Measurements from ENCODE around the gene DGKI. TPM values are rescaled to one million over a fixed set of nuclear protein-coding genes. Genes with fewer than 3 reads are reported as not detected.

Gene DGKI
- total RNA-seq, 1 donor from 2014 or later: 1.3 TPM

- intact Hi-C loops (cut with micrococcal nuclease): no loop called here
- no peaks in the 10 kb centered on the region for H3K4me1 ChIP-seq
- no peaks in the 10 kb centered on the region for H3K27me3 ChIP-seq (ENCODE audit: low read depth)
- H3K36me3 ChIP-seq: no peaks in the 10 kb centered on the region
- no peak overlapping the region for H3K4me3 ChIP-seq
- H3K9me3 ChIP-seq (replicated peaks): peaks cover 5% of the 10 kb centered on the region
- no peak overlapping the region for H3K27ac ChIP-seq (replicated peaks)
- no peak for DNase-seq
- no peak for TF ChIP-seq CTCF (IDR thresholded peaks at IDR 0.05; ENCODE audit: borderline replicate concordance)
Measured at GRCh38 chr7:137798073-137798763, 48.6 kb downstream of the DGKI start.

GRCh38 chr7:137795211-137795610 is 51.6 kb downstream of the DGKI start:
- intact Hi-C loops (cut with micrococcal nuclease): no loop called here
- Histone ChIP-seq H3K9me3 (replicated peaks) (peaks cover 5% of the 10 kb centered on the region), H3K36me3 (no peaks in the 10 kb centered on the region), H3K27me3 (ENCODE audit: low read depth) (no peaks in the 10 kb centered on the region), H3K27ac (replicated peaks) (no peak overlapping the region), H3K4me3 (no peak overlapping the region), H3K4me1 (no peaks in the 10 kb centered on the region)
- no peak for DNase-seq
- no peak for TF ChIP-seq CTCF (IDR thresholded peaks at IDR 0.05; ENCODE audit: borderline replicate concordance)

- TF ChIP-seq CTCF (IDR thresholded peaks at IDR 0.05; ENCODE audit: borderline replicate concordance): no peak
- intact Hi-C loops (cut with micrococcal nuclease): no loop called here
- Histone ChIP-seq H3K27ac (replicated peaks) (no peak overlapping the region), H3K27me3 (ENCODE audit: low read depth) (no peaks in the 10 kb centered on the region), H3K4me3 (no peak overlapping the region), H3K9me3 (replicated peaks) (peaks cover 5% of the 10 kb centered on the region), H3K36me3 (no peaks in the 10 kb centered on the region), H3K4me1 (no peaks in the 10 kb centered on the region)
- DNase-seq: no peak
Measured at GRCh38 chr7:137791930-137792329, 54.8 kb downstream of the DGKI start.

GRCh38 chr7:137790828-137791227 is 55.9 kb downstream of the DGKI start:
- no peaks in the 10 kb centered on the region for H3K27me3 ChIP-seq (ENCODE audit: low read depth)
- H3K4me1 ChIP-seq: no peaks in the 10 kb centered on the region
- DNase-seq: no peak
- H3K27ac ChIP-seq (replicated peaks): no peak overlapping the region
- H3K9me3 ChIP-seq (replicated peaks): no peaks in the 10 kb centered on the region
- TF ChIP-seq CTCF (IDR thresholded peaks at IDR 0.05; ENCODE audit: borderline replicate concordance): no peak
- intact Hi-C loops (cut with micrococcal nuclease): no loop called here
- no peak overlapping the region for H3K4me3 ChIP-seq
- no peaks in the 10 kb centered on the region for H3K36me3 ChIP-seq

GRCh38 chr7:137789215-137789882 is 57.4 kb downstream of the DGKI start:
- no peak for TF ChIP-seq CTCF (IDR thresholded peaks at IDR 0.05; ENCODE audit: borderline replicate concordance)
- H3K27ac ChIP-seq (replicated peaks): no peak overlapping the region
- H3K4me1 ChIP-seq: no peaks in the 10 kb centered on the region
- intact Hi-C loops (cut with micrococcal nuclease): no loop called here
- H3K4me3 ChIP-seq: no peak overlapping the region
- no peaks in the 10 kb centered on the region for H3K36me3 ChIP-seq
- no peak for DNase-seq
- H3K27me3 ChIP-seq (ENCODE audit: low read depth): no peaks in the 10 kb centered on the region
- no peaks in the 10 kb centered on the region for H3K9me3 ChIP-seq (replicated peaks)

Measured in left ventricle myocardium inferior (tissue), 1 donor.